Measurements from ENCODE around the gene GPC5.

Gene GPC5

GRCh38 chr13:92074658-92075057 lies 676.2 kb downstream of the GPC5 start:
- no peak for DNase-seq

GRCh38 chr13:92097337-92097903 lies 699.0 kb downstream of the GPC5 start:
- DNase-seq = no peak

- no peak for DNase-seq
These were observed 703.4 kb downstream of the GPC5 start for GRCh38 chr13:92101801-92102200.

- no peak for DNase-seq
These were observed 705.3 kb downstream of the GPC5 start for GRCh38 chr13:92103689-92104153.

- DNase-seq = no peak
These were observed 723.9 kb downstream of the GPC5 start for GRCh38 chr13:92122186-92122853.

GRCh38 chr13:92126399-92126798 lies 728.0 kb downstream of the GPC5 start:
- no peak for DNase-seq

- no peak for DNase-seq
These were observed 737.1 kb downstream of the GPC5 start for GRCh38 chr13:92135509-92135908.

GRCh38 chr13:92136449-92137155 lies 738.2 kb downstream of the GPC5 start:
- no peak for DNase-seq

- no peak for DNase-seq
These were observed 739.1 kb downstream of the GPC5 start for GRCh38 chr13:92137520-92137919.

GRCh38 chr13:92143766-92144165 lies 745.3 kb downstream of the GPC5 start:
- no peak for DNase-seq

GRCh38 chr13:92150606-92151005 lies 752.2 kb downstream of the GPC5 start:
- DNase-seq = no peak

GRCh38 chr13:92158346-92158745 lies 759.9 kb downstream of the GPC5 start:
- DNase-seq = no peak

- DNase-seq = no peak
These were observed 766.4 kb downstream of the GPC5 start for GRCh38 chr13:92164822-92165221.

GRCh38 chr13:92172191-92172590 lies 773.8 kb downstream of the GPC5 start:
- no peak for DNase-seq

- DNase-seq = no peak
These were observed 774.8 kb downstream of the GPC5 start for GRCh38 chr13:92173254-92173653.

- no peak for DNase-seq
These were observed 776.9 kb downstream of the GPC5 start for GRCh38 chr13:92175330-92175729.

- no peak for DNase-seq
These were observed 779.5 kb downstream of the GPC5 start for GRCh38 chr13:92177966-92178365.

- no peak for DNase-seq
These were observed 780.8 kb downstream of the GPC5 start for GRCh38 chr13:92179223-92179622.

GRCh38 chr13:92187378-92187989 lies 789.1 kb downstream of the GPC5 start:
- DNase-seq = no peak

- DNase-seq = no peak
These were observed 790.2 kb downstream of the GPC5 start for GRCh38 chr13:92188574-92188973.

- no peak for DNase-seq
These were observed 798.3 kb downstream of the GPC5 start for GRCh38 chr13:92196591-92197256.

- DNase-seq = no peak
These were observed 799.2 kb downstream of the GPC5 start for GRCh38 chr13:92197669-92198068.

- no peak for DNase-seq
These were observed 820.2 kb downstream of the GPC5 start for GRCh38 chr13:92218615-92219014.
